HFF-Myc (cell line): Measurements from ENCODE around the gene HNRNPAB.

Source experiments
- DNase-seq: peaks from one replicate; pipeline ENCODE4 v3.0.0-alpha.2; 2011; ENCODE audit warnings: low read depth; ENCODE audit errors: extremely low read depth
- H3K4me3 ChIP-seq: replicated peaks from 2 replicates; pipeline ENCODE4 v1.5.1; 2011; ENCODE audit warnings: low read depth, mild to moderate bottlenecking, control low read depth, low read length
- CTCF ChIP-seq: IDR thresholded peaks from 2 replicates; pipeline ENCODE4 v1.5.1; 2012; ENCODE audit warnings: mild to moderate bottlenecking, low read depth, low read length, control low read depth; ENCODE audit errors: missing control alignments

Gene HNRNPAB

GRCh38 chr5:178216088-178216534, 11.8 kb downstream of the HNRNPAB start:
- no peak for DNase-seq
- no peak overlapping the region for H3K4me3 ChIP-seq
- TF ChIP-seq CTCF, result no peak

GRCh38 chr5:178216779-178217178, 12.4 kb downstream of the HNRNPAB start:
- no peak overlapping the region for H3K4me3 ChIP-seq
- no peak for TF ChIP-seq CTCF
- DNase-seq, result no peak

- TF ChIP-seq CTCF, result no peak
- H3K4me3 ChIP-seq, result no peak overlapping the region
- DNase-seq, result no peak
Measured at GRCh38 chr5:178218237-178218776, 14.0 kb downstream of the HNRNPAB start.

GRCh38 chr5:178218827-178219226, 14.5 kb downstream of the HNRNPAB start:
- no peak overlapping the region for H3K4me3 ChIP-seq
- DNase-seq, result no peak
- no peak for TF ChIP-seq CTCF

GRCh38 chr5:178221282-178221681, 16.9 kb downstream of the HNRNPAB start:
- H3K4me3 ChIP-seq, result no peak overlapping the region
- no peak for DNase-seq
- no peak for TF ChIP-seq CTCF

GRCh38 chr5:178221853-178222252, 17.5 kb downstream of the HNRNPAB start:
- H3K4me3 ChIP-seq, result no peak overlapping the region
- no peak for DNase-seq
- TF ChIP-seq CTCF, result no peak

- H3K4me3 ChIP-seq, result no peak overlapping the region
- no peak for TF ChIP-seq CTCF
- no peak for DNase-seq
Measured at GRCh38 chr5:178222292-178222691, 18.0 kb downstream of the HNRNPAB start.
